Measurements from ENCODE around the gene APOA4. TPM values are rescaled to one million over a fixed set of nuclear protein-coding genes. Genes with fewer than 3 reads are reported as not detected.
A peak's percentile ranks its signal among the peaks of the same experiment; 100 is the strongest.

The APOA4 gene
- total and polyA plus RNA-seq, 8 donors, result 0.08 to 278 (median 0.45) TPM; not detected in 4

GRCh38 chr11:116857316-116857715 is 34.2 kb upstream of the APOA4 start:
- peaks cover 45 to 73% (median 67%) of the 10 kb centered on the region in 4 donors for H3K36me3 ChIP-seq
- H3K9me3 ChIP-seq, result no peaks in the 10 kb centered on the region
- H3K27ac ChIP-seq, result peak overlapping the region in 1 of 5 donors; percentile 9
- H3K27me3 ChIP-seq, result no peaks in the 10 kb centered on the region
- 79 to 86% (median 84%) methylated on average over 2 of the region's 2 CpGs for WGBS, 5 donors
- no peak overlapping the region for H3K4me3 ChIP-seq
- peaks cover 19 to 38% (median 22%) of the 10 kb centered on the region in 4 donors for H3K4me1 ChIP-seq
- TF ChIP-seq POLR2A (IDR thresholded peaks at IDR 0.05) (no peak), CTCF (IDR thresholded peaks at IDR 0.05) (no peak), POLR2AphosphoS5 (IDR thresholded peaks at IDR 0.05) (no peak), EP300 (IDR thresholded peaks at IDR 0.05) (no peak)
- intact Hi-C loops (cut with DNase I; ENCODE audit: low total_unique reads), result no loop called here
- DNase-seq, result no peak

- no peak for TF ChIP-seq POLR2AphosphoS5 (IDR thresholded peaks at IDR 0.05)
- no peak for TF ChIP-seq CTCF (IDR thresholded peaks at IDR 0.05)
- intact Hi-C loops (cut with DNase I; ENCODE audit: low total_unique reads), result no loop called here
- H3K4me1 ChIP-seq, result peaks cover 28 to 47% (median 30%) of the 10 kb centered on the region in 4 donors
- H3K36me3 ChIP-seq, result peaks cover 36 to 69% (median 58%) of the 10 kb centered on the region in 4 donors
- H3K27ac ChIP-seq, result no peak overlapping the region
- WGBS, 5 donors, result 76 to 96% (median 86%) methylated on average over 5 of the region's 5 CpGs
- no peak overlapping the region for H3K4me3 ChIP-seq
- no peaks in the 10 kb centered on the region for H3K27me3 ChIP-seq
- DNase-seq, result no peak
- H3K9me3 ChIP-seq, result no peaks in the 10 kb centered on the region
Observed at GRCh38 chr11:116856423-116856822, 33.3 kb upstream of the APOA4 start.

- peaks cover 28 to 54% (median 33%) of the 10 kb centered on the region in 4 donors for H3K4me1 ChIP-seq
Observed at GRCh38 chr11:116855413-116855812, 32.3 kb upstream of the APOA4 start.

GRCh38 chr11:116853461-116854073 is 30.5 kb upstream of the APOA4 start:
- peak; percentile 53 to 71 for DNase-seq
- TF ChIP-seq CTCF (IDR thresholded peaks at IDR 0.05), result no peak
- TF ChIP-seq POLR2A (IDR thresholded peaks at IDR 0.05), result no peak
- peak in 2 of 3 donors; percentile 25 to 41 for TF ChIP-seq POLR2AphosphoS5 (IDR thresholded peaks at IDR 0.05)
- no peak for TF ChIP-seq EP300 (IDR thresholded peaks at IDR 0.05)
- H3K4me1 ChIP-seq, result peaks cover 28 to 54% (median 33%) of the 10 kb centered on the region in 4 donors
- WGBS, 5 donors, result 34 to 64% (median 50%) methylated on average over 6 of the region's 6 CpGs
- peaks cover 15 to 52% (median 43%) of the 10 kb centered on the region in 4 donors for H3K36me3 ChIP-seq
- H3K4me3 ChIP-seq, result no peak overlapping the region
- H3K9me3 ChIP-seq, result no peaks in the 10 kb centered on the region
- intact Hi-C loops (cut with DNase I; ENCODE audit: low total_unique reads), result no loop called here
- no peaks in the 10 kb centered on the region for H3K27me3 ChIP-seq
- H3K27ac ChIP-seq, result peak overlapping the region; percentile 37 to 73 (median 63)

More at GRCh38 chr11:116855413-116855812, 32.3 kb upstream of the APOA4 start:
- no peak overlapping the region for H3K27ac ChIP-seq
- no peaks in the 10 kb centered on the region for H3K9me3 ChIP-seq
- TF ChIP-seq POLR2A (IDR thresholded peaks at IDR 0.05) (no peak), CTCF (IDR thresholded peaks at IDR 0.05) (no peak), EP300 (IDR thresholded peaks at IDR 0.05) (no peak), POLR2AphosphoS5 (IDR thresholded peaks at IDR 0.05) (no peak)
- no peak overlapping the region for H3K4me3 ChIP-seq
- H3K27me3 ChIP-seq, result no peaks in the 10 kb centered on the region
- WGBS, 5 donors, result 84 to 96% (median 90%) methylated on average over 7 of the region's 7 CpGs
- no peak for DNase-seq
- H3K36me3 ChIP-seq, result peaks cover 26 to 59% (median 48%) of the 10 kb centered on the region in 4 donors
- intact Hi-C loops (cut with DNase I; ENCODE audit: low total_unique reads), result no loop called here
